HG03565 (cell line): ENCODE data around the gene ANKHD1.

ENCODE experiments used
- ATAC-seq: cut with Tn5 transposase; IDR thresholded peaks from one replicate; pipeline ENCODE4 v1.9.1; 2021; ENCODE audit warnings: mild to moderate bottlenecking, moderate library complexity; ENCODE audit not compliant: unreplicated experiment

Gene ANKHD1

DNA sequence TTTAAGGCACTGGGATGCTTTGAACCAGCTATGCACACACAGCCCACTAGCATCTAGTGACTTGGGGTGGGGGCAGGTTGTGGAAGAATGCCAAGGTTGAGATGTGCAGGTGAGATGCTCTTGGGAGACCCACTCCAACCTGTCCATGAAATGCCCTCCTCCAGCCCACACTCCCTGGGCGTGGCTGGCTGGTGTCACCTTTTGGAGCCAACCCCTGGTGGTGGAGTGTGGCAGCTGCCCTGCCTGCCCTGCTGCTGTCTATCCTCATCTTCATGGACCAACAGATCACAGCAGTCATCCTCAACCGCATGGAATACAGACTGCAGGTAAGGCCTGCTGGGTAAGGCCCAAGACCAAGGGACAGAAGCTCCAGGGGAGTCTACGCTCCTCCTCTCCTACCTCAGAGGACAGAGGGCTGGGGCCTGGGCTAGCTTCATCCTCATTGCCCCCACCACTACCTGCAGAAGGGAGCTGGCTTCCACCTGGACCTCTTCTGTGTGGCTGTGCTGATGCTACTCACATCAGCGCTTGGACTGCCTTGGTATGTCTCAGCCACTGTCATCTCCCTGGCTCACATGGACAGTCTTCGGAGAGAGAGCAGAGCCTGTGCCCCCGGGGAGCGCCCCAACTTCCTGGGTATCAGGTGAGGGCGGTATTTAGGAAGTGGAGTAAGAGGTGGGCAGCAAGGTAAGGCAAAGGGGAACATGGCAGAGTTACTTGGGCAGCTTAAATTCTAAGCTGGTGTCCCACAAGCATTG is 34.2 kb upstream of the ANKHD1 start:
- no peak for ATAC-seq

DNA sequence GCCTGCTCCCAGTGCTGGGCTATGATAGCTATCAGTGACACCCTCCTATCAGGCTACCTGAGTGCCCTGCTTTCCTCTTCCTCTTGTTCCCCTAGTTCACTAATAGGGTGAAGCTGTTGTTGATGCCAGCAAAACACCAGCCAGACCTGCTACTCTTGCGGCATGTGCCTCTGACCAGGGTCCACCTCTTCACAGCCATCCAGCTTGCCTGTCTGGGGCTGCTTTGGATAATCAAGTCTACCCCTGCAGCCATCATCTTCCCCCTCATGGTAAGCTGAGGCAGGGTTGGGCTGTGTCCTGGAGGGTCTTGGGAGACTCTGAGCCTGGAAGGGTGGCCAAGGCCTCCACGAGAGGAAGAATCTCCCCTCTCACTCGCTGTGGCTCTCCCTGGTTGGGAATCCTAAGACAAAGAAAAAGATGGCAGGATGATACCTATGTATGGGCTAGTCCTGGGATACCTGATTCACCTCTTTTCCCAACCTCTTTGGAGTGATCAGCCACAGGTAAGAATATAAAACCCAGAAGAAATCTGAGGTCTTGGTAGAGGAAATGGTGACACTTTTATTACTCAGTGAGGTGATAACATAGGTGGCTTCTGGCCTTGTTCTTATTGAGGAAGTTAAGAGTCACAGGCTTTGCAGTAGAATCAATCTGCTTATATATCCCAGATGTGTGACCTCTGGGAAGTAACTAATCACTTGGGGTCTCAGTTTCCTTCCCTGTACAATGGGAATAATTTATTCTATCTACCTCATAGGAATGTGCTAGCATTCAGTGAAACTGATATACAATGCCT is 30.1 kb upstream of the ANKHD1 start:
- no peak for ATAC-seq

DNA sequence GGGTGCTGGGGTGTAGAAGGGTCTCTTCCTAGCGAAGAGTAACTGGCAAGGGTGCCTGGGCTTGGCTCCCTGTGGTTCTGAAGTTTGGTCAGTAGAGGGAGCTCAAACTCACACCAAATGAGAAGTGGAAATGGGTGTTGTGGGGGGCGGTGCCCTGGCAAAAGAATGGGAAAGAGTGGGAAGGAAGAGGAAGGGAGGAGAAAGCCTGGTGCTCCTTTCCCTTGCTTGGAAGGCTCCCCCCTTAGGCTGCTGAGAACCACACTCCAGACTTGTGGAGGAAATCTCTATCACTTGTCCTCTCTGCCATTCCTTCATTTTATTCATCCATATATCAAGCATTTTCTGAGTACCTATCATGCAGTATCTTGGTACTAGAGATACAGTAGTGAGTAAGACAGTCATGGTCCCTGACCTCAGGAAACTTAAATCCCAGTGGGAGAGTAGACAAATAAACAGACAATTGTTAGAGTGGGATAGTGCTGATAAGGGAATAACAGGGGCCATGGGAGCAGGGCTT is 28.6 kb upstream of the ANKHD1 start:
- no peak for ATAC-seq

- ATAC-seq, result no peak
These were observed 20.3 kb upstream of the ANKHD1 start for GRCh38 chr5:140381351-140381750.

- no peak for ATAC-seq
These were observed 19.7 kb upstream of the ANKHD1 start for GRCh38 chr5:140381972-140382371.

DNA sequence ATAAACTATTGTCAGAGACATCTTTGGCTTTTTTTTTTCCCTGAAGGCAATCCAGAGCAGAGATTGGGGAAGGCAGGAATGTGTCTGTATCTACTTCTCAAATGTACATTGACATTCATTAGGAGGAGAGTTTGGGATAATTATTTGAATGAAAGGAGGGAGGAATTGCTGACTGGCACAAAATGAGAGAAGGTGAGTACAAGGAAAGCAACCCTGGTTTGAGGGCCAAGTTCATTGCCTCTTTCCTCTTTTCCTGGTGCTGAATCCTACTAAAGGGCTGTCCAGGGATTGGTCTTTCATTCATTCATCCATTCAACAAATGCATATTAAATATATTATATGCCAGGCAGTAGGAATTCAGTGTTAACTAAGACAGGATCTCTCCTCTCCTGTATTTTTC is 18.8 kb upstream of the ANKHD1 start:
- no peak for ATAC-seq

DNA sequence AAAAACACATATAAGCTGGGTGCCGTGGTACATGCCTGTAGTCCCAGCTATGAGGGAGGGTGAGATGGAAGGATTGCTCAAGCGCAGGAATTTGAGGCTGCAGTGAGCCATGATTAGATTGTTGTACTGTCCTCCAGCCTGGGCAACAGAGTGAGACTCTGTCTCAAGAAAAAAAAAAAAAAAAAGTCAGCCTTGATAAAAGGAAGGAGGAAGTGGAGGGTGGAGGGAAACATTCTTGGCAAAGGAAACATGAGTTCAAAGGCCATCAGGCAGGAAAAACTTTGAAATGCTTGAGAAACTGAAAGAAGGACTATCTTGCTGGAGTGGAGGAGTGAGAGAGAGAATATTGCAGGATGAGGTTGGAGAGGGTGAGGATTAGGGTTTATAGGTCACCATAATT is 18.3 kb upstream of the ANKHD1 start:
- no peak for ATAC-seq

GRCh38 chr5:140388052-140388451 is 13.6 kb upstream of the ANKHD1 start:
- ATAC-seq, result no peak

- no peak for ATAC-seq
These were observed 10.3 kb upstream of the ANKHD1 start for GRCh38 chr5:140391312-140391711.

DNA sequence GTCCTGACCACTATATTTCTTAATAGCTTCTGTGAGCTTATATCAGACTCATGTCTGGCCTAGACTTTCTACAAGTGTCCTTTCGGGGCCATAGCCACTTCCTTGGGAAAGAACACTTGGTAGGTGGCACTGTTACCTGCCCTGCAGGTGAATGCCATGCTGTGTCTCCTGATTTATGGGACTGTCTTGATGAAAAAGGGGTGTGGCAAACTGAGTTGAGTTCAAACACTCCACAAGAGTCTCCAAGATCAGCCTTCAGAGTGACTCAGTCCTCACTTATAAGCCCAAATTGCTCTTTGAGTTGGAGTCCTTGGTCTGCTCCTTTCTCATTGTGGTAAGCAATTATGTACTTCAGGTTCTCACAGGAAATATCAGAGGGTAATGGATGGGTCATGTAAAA is 9.9 kb upstream of the ANKHD1 start:
- no peak for ATAC-seq

- ATAC-seq, result no peak
These were observed 7.9 kb upstream of the ANKHD1 start for GRCh38 chr5:140393738-140394137.

DNA sequence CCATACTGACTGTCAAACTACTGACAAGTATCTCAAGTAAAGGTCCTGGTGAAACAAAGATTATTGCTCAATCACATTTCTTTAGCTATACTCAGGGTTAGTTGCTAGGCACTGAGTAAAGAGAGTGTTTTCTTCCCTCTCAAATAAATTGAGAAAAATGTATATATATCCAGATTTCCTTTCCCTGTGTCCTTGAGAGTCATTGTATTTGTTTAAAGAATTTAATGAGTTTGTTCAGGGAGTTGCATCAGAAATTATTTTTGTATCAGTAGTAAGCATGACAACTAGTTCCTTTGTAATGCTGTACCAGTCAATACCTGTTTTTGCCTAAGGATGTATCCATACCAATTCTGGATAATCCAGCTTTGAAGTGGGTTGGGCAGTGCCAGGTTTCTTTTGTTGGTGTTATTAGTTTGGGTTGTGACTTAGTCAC is 3.2 kb upstream of the ANKHD1 start:
- no peak for ATAC-seq

DNA sequence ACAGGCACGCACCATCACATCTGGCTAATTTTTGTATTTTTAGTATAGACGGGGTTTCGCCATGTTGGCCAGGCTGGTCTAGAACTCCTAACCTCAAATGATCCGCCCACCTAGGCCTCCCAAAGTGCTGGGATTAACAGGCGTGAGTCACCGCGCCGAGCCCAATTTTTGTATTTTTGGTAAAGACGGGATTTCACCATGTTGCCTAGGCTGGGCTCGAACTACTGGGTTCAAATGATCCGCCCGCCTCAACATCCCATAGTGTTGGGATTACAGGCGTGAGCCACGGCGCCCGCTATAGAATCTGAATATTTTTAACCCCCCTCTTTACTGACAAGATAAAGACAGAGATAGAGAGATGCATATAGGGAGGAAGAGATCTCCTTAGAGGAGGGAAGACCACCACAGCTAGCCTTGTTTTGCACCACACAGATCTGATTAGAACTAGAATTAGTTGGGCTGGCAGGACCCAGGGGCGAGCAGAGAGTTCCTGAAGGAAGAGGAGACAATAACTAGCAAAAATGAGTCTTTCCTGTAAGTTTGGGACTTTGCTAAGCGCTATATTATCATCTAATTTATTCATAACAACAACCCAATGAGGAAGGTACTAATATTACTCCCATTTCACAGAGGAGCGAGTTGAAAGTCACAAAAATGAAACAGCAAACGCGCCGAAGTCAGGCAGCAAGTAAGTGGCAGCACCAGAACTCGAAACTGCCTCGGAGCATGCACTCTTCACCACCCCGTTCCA is 1.5 kb upstream of the ANKHD1 start:
- ATAC-seq, result no peak

DNA sequence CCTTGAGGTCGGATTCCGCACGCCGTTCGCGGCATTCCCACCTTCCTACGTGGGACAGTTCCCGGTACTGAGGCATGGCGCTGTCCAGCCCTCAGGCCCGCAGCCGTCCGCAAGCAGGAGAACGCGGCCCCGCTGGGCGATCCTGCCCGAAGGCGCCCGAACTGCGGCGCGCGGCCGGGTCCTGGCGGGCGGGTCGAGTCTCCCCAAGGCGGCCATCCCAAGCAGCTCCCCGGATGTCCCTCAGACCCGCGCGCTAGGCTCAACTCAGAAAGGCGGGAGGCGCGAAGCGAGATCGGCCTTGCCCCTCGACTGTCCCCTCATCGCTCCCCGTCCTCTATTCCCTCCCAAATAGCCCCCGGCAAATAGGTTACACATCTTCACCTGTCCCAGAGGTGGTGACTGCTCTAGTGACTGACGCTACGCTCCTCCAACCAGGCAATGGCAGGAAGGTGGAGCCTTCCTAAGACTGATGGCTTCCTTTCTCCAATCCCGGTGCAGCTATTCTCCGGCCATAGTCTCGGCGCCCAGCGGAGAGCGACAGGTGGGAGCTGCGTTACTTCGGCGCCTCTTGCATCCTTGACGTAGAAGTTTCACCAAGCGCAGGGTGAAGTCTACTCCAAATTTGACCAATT is 787 bp upstream of the ANKHD1 start:
- ATAC-seq, result peak; percentile 52

DNA sequence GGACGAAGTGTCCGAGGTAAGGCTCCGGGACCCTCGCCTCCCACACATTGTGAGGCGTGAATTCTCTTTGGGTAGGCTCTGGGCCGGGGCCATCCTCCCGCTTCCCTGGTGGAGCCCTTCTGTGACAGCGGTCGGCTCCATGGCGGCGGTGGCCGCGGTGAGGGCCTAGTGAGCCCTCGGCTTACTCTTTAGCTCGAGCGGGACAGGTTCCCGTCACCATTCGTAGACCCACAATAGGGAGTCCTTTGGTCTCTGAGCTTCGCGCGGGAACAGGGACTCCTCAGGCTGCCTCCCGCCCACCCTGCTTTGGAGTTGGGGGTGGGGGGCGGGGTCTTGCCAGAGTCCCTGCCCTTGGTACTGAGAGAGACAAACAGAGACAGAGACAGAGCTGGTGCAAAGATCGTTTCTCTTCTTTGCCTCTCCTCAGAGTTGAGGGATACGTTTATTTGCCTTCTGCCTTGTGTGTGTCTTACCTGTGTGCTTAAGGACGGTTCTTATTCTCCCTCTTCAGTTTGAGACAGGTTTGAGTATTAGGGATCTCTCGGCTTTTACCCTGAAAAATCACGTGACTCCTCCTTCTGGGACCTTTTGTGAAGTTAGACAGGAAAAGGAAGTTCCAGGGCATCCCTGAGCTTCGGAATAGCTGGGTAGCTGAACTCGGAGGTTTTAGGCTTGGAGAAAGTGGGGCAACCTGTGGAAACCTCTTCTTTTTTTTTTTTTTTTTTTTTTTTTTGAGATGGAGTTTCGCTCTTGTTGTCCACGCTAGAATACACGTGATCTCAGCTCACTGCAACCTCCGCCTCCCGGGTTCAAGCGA is 833 bp downstream of the ANKHD1 start:
- no peak for ATAC-seq

GRCh38 chr5:140403613-140404012 is 2.0 kb downstream of the ANKHD1 start:
- ATAC-seq, result no peak

DNA sequence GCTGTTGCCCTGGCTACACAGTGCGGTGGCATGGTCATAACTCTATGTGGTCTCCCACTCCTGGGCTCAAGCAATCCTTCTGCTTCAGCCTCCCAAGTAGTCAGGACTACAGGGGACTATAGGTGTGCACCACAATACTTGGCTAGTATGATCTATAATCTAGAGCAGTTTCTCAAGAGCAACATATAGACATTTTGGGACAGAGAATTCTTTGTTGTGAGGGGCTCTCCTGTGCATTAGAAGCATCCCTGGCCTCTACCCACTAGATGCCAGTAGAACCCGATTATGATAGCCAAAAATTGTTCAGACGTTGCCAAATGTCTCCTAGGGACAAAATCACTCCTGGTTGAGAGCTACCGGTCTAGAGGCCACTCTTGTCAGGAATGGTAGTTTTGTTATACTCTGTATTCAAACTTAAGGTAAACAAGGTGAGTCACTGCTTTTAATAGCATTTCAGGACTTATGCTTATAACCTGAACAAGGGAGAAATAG is 7.2 kb downstream of the ANKHD1 start:
- no peak for ATAC-seq

DNA sequence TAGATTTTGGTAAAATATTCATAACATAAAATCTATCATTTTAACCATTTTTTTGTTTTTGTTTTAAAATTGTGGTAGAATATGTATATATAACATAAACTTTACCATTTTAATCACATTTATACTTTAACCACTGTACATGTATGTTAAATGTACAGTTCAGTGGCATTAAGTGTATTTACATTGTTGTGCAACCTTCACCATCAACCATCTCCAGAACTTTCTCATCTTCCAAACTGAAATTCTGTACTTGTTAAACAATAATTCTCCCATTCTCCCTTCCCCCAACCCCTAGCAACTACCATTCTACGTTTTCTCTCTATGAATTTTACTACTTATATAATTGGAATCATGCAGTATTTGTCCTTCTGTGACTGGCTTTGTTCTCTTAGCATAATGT is 11.6 kb downstream of the ANKHD1 start:
- ATAC-seq, result no peak

GRCh38 chr5:140417235-140417634 is 15.6 kb downstream of the ANKHD1 start:
- ATAC-seq, result no peak
